ENCODE data around the gene PCBP4.

GRCh38 chr3:51968883-51969678, 1.8 kb upstream of the PCBP4 start:
- no peak for TF ChIP-seq CTCF (optimal IDR thresholded peaks at IDR 0.05 in 1 of 3, IDR thresholded peaks at IDR 0.05 in 1 of 3, conservative IDR thresholded peaks at IDR 0.05 in 1 of 3; ENCODE audit: extremely low read depth in 1 of 3, insufficient read depth in 2 of 3, low read length in 3 of 3)
- TF ChIP-seq EZH2 (IDR thresholded peaks at IDR 0.05; ENCODE audit: low read length) = no peak

All from keratinocyte (primary cell).